AG04449 (cell line): ENCODE results near the gene CCDC7.
"Not testable (repeated sequence)": the region's sequence is repeated elsewhere in the genome, so short reads cannot be mapped to it uniquely, and the experiment has no call there.

Source experiments
- CTCF ChIA-PET: fragments of 350-600 bp; formaldehyde crosslinking; extraction: SDS; loops from one replicate; lab custom pipeline; 2021; ENCODE audit warnings: antibody characterized with exemption; lab: Yijun Ruan, JAX
- POLR2A ChIA-PET: fragments of 400-600, 350-600 bp; formaldehyde crosslinking; extraction: SDS; loops from one replicate; lab custom pipeline; 2020; ENCODE audit warnings: antibody characterized with exemption, inconsistent platforms; lab: Yijun Ruan, JAX
- DNase-seq: peaks from one replicate; pipeline ENCODE4 v3.0.0-alpha.2; 2010; ENCODE audit warnings: low read depth, low spot score
- H3K4me3 ChIP-seq: 2 replicates; pipeline ENCODE4 v1.5.1; 2011; ENCODE audit warnings: low read depth, mild to moderate bottlenecking, control low read depth, low read length
- CTCF ChIP-seq: IDR thresholded peaks from one replicate; pipeline ENCODE4 v1.5.1; 2011; ENCODE audit warnings: mild to moderate bottlenecking, moderate library complexity, low read length, control low read depth, inconsistent platforms; ENCODE audit not compliant: insufficient read depth; ENCODE audit errors: missing control alignments

Gene CCDC7

GRCh38 chr10:32790483-32790882 lies 344.5 kb downstream of the CCDC7 start:
- H3K4me3 ChIP-seq: no peak overlapping the region
- POLR2A ChIA-PET: no interaction called here
- CTCF ChIA-PET: interaction anchor here (0.7 to 1.0 kb wide), 2 partner anchors 219 to 220 kb away, joined by 4 read pairs; no protein-coding TSS in a partner anchor
- TF ChIP-seq CTCF: no peak
- no peak for DNase-seq

GRCh38 chr10:32793033-32793432 lies 347.1 kb downstream of the CCDC7 start:
- no peak overlapping the region for H3K4me3 ChIP-seq
- DNase-seq: no peak
- ChIA-PET POLR2A (no interaction called here), CTCF (no interaction called here)
- TF ChIP-seq CTCF: no peak

- TF ChIP-seq CTCF: peak; percentile 34
- ChIA-PET POLR2A (no interaction called here), CTCF (interaction anchor here (0.9 to 2.5 kb wide), 5 partner anchors 11 to 214 kb away, joined by 3 to 40 read pairs (median 5); no protein-coding TSS in a partner anchor)
- no peak overlapping the region for H3K4me3 ChIP-seq
- no peak for DNase-seq
Observed at GRCh38 chr10:32795598-32796183, 349.8 kb downstream of the CCDC7 start.

- H3K4me3 ChIP-seq, POLR2A ChIA-PET, DNase-seq: not testable (repeated sequence)
- CTCF ChIA-PET: interaction anchor here (4.3 kb wide), 1 partner anchor 212 kb away, joined by 17 read pairs; no protein-coding TSS in a partner anchor
Observed at GRCh38 chr10:32797393-32797792, 351.5 kb downstream of the CCDC7 start.

GRCh38 chr10:32846974-32847373 lies 401.0 kb downstream of the CCDC7 start:
- TF ChIP-seq CTCF: no peak
- DNase-seq: no peak
- ChIA-PET CTCF (no interaction called here), POLR2A (no interaction called here)
- H3K4me3 ChIP-seq: no peak overlapping the region

GRCh38 chr10:32851301-32851700 lies 405.4 kb downstream of the CCDC7 start:
- ChIA-PET POLR2A (no interaction called here), CTCF (no interaction called here)
- H3K4me3 ChIP-seq: no peak overlapping the region
- TF ChIP-seq CTCF: no peak
- no peak for DNase-seq

- ChIA-PET CTCF (no interaction called here), POLR2A (no interaction called here)
- no peak overlapping the region for H3K4me3 ChIP-seq
- DNase-seq: no peak
- TF ChIP-seq CTCF: no peak
Observed at GRCh38 chr10:32854435-32854834, 408.5 kb downstream of the CCDC7 start.
